Left cardiac atrium (tissue), 4 donors: ENCODE measurements around the gene REC114. TPM values are rescaled to one million over a fixed set of nuclear protein-coding genes. Genes with fewer than 3 reads are reported as not detected.
"Not testable (repeated sequence)": the region's sequence is repeated elsewhere in the genome, so short reads cannot be mapped to it uniquely, and the experiment has no call there.

Source experiments
- ATAC-seq, 2 donors: fragments of 200-7000 bp; cut with Tn5 transposase; one replicate each; pipeline ENCODE4 v1.9.1; 2020; ENCODE audit warnings: mild to moderate bottlenecking in 2 of 2, moderate library complexity in 2 of 2
- DNase-seq: peaks from one replicate; pipeline ENCODE4 v3.0.0-alpha.2; 2020
- intact Hi-C, 2 donors: fragments of 100-400 bp; cut with DNase I; formaldehyde crosslinking; loops; one replicate each; pipeline versions ENCODE4 v1.14.1 to v1.15.1; 2022 to 2023
- total RNA-seq, 2 donors: library from RNA; stranded (reverse); fragmentation: NEBNext Ultra II Directional; extraction: Animal tissue kit (Norgen Biotek cat#: 25700); gene quantifications; one replicate each; pipeline ENCODE4 v1.2.1, GENCODE V29; 2021
- donor health status: DM: no; HTN: yes; CAD: no.
- donor health status: DM: no; HTN: yes; CAD: no; lungs with severe emphysema.
- donor health status: DM: yes; HTN: yes; CAD: no.
- donor health status: Dilated cardiomyopathy.

REC114 gene
- total RNA-seq, 2 donors from 2014 or later = 1.8 TPM; not detected in 1

- intact Hi-C loops = loop anchor here in 1 of 2 donors (5.0 kb wide), 1 partner anchor 135 kb away; no protein-coding TSS in a partner anchor
- no peak for DNase-seq
- no peak for ATAC-seq
Observed at GRCh38 chr15:73567020-73567419, 124.1 kb downstream of the REC114 start.

- ATAC-seq (no peak), DNase-seq (no peak)
- intact Hi-C loops = loop anchor here in 1 of 2 donors (5.0 kb wide), 1 partner anchor 134 kb away; no protein-coding TSS in a partner anchor
Observed at GRCh38 chr15:73568564-73569280, 125.8 kb downstream of the REC114 start.

- no peak for DNase-seq
- intact Hi-C loops = loop anchor here in 1 of 2 donors (5.0 kb wide), 1 partner anchor 133 kb away; no protein-coding TSS in a partner anchor
Observed at GRCh38 chr15:73569361-73569760, 126.4 kb downstream of the REC114 start.

GRCh38 chr15:73570355-73571032, 127.5 kb downstream of the REC114 start:
- intact Hi-C loops = no loop called here
- no peak for ATAC-seq
- DNase-seq = no peak

More at GRCh38 chr15:73569361-73569760, 126.4 kb downstream of the REC114 start:
- ATAC-seq = no peak

- ATAC-seq (no peak), DNase-seq (no peak)
Observed at GRCh38 chr15:73571346-73571745, 128.4 kb downstream of the REC114 start.

GRCh38 chr15:73572296-73572695, 129.3 kb downstream of the REC114 start:
- DNase-seq (no peak), ATAC-seq (no peak)
- intact Hi-C loops = no loop called here

More at GRCh38 chr15:73571346-73571745, 128.4 kb downstream of the REC114 start:
- intact Hi-C loops = no loop called here

GRCh38 chr15:73573037-73573436, 130.1 kb downstream of the REC114 start:
- ATAC-seq (no peak), DNase-seq (no peak)
- intact Hi-C loops = no loop called here

- DNase-seq (peak; percentile 58), ATAC-seq (peak in 1 of 2 donors; percentile 35)
Observed at GRCh38 chr15:73573572-73573971, 130.6 kb downstream of the REC114 start.

GRCh38 chr15:73575636-73576247, 132.8 kb downstream of the REC114 start:
- ATAC-seq = peak; percentile 74 to 91
- peak; percentile 42 for DNase-seq
- intact Hi-C loops = no loop called here

More at GRCh38 chr15:73573572-73573971, 130.6 kb downstream of the REC114 start:
- intact Hi-C loops = no loop called here

- DNase-seq, intact Hi-C loops, ATAC-seq: not testable (repeated sequence)
Observed at GRCh38 chr15:73577593-73577992, 134.6 kb downstream of the REC114 start.

- intact Hi-C loops = no loop called here
- no peak for ATAC-seq
- no peak for DNase-seq
Observed at GRCh38 chr15:73578026-73578425, 135.1 kb downstream of the REC114 start.

GRCh38 chr15:73582851-73583379, 140.0 kb downstream of the REC114 start:
- ATAC-seq (no peak), DNase-seq (no peak)
- intact Hi-C loops = no loop called here

- intact Hi-C loops = no loop called here
- ATAC-seq (no peak), DNase-seq (no peak)
Observed at GRCh38 chr15:73583544-73583943, 140.6 kb downstream of the REC114 start.

- no peak for DNase-seq
- no peak for ATAC-seq
- intact Hi-C loops = no loop called here
Observed at GRCh38 chr15:73584699-73585420, 141.9 kb downstream of the REC114 start.

GRCh38 chr15:73585871-73586654, 143.1 kb downstream of the REC114 start:
- ATAC-seq = no peak

GRCh38 chr15:73589766-73590165, 146.8 kb downstream of the REC114 start:
- ATAC-seq = no peak
- DNase-seq = no peak
- intact Hi-C loops = no loop called here

More at GRCh38 chr15:73585871-73586654, 143.1 kb downstream of the REC114 start:
- intact Hi-C loops = no loop called here
- DNase-seq = no peak

- ATAC-seq = no peak
- intact Hi-C loops = no loop called here
- no peak for DNase-seq
Observed at GRCh38 chr15:73590263-73590662, 147.3 kb downstream of the REC114 start.
